ENCODE measurements around the gene CD4.

DNA sequence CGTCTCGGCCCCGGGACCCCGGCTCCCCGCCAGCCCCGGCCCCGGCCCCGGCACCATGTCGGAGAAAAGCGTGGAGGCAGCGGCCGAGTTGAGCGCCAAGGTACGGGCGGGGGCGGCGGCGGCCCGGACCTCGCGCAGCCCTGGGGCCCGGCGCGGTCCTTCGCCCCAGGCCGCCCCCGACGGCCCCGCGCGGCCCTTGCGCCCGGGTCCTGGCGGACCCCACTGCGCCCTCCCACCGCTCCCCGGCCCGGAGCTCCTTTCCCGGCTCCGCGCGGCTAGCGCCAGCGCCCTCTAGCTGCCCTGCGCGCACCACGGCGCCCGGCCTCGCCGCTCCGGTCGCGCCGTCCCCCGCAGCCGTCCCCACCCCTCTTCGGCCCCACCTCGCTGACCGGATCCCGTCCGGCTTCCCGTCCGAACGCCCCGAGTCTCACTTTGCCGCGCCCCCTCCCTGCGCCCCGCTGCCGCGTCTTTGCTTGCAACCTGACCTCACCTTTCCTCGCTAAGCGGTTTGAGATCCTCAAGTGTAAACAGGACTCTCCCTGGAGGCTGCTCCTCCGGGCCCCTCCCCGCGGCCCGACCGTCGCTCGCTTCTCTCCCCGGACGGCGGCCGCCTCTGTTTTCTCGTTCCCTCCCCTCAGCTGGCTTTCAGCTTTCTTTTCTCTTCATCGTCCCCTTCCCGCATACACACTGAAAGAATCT, 22.5 kb upstream of the CD4 start:
- TF ChIP-seq EZH2 (IDR thresholded peaks at IDR 0.05; ENCODE audit: borderline replicate concordance, control insufficient read depth, low read depth, low read length) = no peak
- TF ChIP-seq, protein P1, sequence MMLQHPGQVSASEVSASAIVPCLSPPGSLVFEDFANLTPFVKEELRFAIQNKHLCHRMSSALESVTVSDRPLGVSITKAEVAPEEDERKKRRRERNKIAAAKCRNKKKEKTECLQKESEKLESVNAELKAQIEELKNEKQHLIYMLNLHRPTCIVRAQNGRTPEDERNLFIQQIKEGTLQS (IDR thresholded peaks at IDR 0.05; ENCODE audit: borderline replicate concordance, extremely low read depth, low read depth, low read length) = no peak
- no peak for TF ChIP-seq E2F4 (IDR thresholded peaks at IDR 0.05; ENCODE audit: low read depth, low read length)
- no peak for TF ChIP-seq TCF3 (IDR thresholded peaks at IDR 0.05; ENCODE audit: borderline replicate concordance, insufficient read depth, low read depth, low read length)

All from GM12878 (cell line).